GM04504 (cell line): ENCODE measurements around the gene AGBL4.

ENCODE experiments used
- DNase-seq: peaks from one replicate; pipeline ENCODE4 v3.0.0-alpha.2; 2012; ENCODE audit warnings: low read depth

Gene AGBL4

DNA sequence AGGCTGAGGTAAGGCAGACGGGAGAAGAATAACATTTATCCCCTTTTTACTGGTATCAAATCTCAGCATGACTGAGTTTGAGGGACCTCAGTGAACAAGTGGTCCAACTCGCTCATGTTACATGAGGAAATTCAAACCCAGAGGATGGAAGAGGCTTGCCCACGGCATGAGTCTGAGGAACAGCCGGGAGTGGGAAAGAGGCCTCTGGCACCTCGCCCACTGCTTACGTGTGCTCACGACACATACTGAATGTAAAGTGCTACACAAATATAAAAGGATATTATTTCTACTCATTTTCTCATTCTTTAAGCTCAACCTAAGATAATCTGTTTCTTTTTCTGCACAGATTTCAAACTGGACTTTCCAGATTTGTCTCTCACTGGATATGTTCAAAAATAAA is 1261.8 kb downstream of the AGBL4 start:
- DNase-seq: no peak

DNA sequence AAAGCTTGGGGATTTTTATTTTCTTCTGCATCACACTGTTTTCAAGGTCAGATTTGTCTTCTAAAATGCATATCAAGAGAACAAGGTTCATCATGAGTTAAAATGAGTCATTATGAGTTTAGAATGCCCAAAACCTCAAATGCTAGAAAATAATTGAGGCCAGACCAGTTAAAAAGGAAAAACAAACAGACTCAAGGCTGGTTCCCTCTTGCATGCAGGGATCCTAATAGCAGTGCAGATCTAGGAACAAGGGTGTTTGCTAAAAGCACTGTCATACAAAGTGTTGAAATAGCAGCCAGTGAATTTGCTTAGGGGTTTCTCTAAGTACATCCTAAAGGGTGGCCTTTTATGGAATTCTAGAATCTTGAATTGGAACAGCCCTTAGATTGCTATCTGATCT is 1262.3 kb downstream of the AGBL4 start:
- no peak for DNase-seq

DNA sequence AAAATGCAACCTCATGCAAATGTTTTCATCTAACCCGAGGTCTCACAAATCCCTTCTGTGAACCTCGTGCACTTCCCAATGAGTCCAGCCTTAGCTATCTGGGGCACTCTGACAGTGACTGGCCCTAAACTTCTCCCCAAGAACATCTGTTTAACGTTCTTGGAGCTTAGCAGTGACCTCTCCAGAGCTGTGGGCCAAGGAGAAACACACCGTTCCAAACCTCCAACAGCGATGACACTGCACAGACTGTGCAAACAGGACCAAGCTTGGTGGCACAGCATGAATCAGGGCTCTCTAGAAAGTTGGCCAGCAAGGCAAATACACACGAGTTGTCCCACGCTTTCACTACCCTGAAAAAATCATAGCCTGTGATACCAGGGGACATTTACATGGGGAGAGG is 1262.9 kb downstream of the AGBL4 start:
- DNase-seq: no peak

DNA sequence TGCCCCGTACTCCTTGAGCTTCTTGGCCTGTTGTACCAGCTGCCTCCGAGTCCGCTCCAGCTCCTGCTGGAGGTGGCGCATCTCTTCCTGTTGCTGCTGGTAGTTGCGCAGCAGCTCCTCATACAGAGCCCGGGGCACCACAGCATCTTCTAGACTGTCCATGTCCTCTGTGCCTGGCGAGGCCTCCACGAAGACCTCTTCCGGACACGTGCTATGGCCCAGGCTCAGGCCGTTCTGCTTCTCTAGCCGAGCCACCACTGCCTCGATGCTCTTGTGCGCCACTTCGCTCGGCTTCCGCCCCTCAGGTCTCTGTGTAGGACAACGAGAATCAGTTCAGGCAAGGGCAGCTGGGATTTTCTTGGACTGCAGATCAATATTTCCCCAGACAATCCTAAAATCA is 1264.8 kb downstream of the AGBL4 start:
- no peak for DNase-seq

DNA sequence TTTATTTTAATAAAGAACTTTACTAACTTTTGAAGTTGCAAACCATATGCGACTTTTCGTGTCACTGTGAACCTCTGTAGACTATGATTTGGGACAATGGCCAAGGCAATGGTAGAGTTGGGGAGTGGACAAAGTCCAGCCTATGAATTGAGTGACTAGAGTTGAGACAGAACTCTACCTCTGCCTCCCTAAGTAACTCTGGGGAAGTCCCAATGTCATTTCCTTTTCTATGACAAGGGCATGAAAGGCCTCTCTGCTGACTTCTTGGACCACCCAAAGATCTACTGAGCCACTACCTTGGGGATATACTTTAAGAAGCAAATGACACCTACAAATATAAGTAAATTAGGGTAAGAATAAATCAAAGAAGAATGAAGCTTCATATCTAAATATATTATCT is 1266.4 kb downstream of the AGBL4 start:
- DNase-seq: no peak

DNA sequence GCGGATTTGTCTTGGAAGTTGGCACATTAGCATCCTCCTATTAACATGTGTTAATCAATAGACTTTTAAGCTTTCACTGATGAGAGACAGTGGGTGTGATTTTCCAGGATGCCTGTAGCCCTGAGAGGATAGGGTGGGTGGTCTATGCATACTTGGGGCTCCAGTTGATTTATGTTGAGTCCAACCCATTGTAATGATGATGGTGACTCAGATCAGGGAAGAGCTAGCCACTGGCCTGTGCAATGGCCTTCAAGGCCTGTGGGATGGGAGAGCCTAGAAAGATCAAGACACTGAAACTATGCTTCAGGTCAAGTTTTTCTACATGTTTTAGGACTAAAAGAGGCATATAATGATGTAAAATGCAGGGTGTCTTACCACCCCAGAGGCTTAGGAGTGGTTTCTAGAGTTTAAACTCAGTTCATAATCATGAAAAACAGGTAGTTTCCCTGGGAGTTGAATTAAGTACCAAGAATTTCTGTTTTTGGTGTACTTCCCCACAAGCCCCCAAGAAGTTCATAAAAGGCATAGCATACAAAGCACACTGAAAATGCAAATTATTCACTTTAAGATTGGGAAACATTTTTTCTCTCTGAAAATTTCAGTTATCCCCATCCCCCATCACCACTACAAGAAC is 1267.0 kb downstream of the AGBL4 start:
- DNase-seq: no peak

DNA sequence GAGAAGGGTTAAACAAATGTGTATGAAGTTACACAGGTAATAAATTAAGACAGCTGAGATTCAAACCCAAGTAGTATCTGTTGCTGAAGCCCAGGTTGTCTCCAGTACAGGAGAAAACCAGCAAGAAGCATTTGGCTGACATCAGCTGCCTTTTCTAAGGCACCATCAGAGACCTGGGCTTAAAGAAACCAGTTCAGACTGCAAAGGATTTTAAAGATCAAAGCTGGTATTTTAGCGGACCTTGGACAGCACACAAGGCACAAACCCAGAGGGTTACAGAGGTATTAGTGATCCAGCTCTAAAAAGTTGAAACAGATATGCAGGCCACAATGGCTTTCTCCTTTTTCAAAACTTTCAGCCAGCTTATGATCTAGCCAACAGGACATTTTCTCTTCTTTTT is 1270.5 kb downstream of the AGBL4 start:
- DNase-seq: no peak

DNA sequence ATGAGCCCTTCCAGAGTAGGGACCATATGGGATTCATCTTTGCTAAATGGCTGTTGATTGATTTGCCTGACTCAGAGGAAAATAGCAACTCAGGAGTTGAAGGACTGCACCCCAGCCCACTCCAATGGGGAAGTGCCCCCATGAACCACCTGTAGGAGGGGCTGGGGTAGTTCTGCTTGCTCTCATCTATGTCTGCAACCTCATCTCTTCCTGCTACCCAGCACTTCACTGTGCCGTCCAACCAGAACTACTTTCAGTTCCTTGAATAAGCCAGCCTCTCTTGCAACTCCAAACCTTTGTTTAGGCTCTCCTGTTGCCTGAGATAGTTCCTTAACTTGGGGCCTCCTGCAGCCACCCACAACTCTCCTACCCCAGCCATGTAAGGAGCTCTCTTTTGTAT is 1273.6 kb downstream of the AGBL4 start:
- DNase-seq: no peak

DNA sequence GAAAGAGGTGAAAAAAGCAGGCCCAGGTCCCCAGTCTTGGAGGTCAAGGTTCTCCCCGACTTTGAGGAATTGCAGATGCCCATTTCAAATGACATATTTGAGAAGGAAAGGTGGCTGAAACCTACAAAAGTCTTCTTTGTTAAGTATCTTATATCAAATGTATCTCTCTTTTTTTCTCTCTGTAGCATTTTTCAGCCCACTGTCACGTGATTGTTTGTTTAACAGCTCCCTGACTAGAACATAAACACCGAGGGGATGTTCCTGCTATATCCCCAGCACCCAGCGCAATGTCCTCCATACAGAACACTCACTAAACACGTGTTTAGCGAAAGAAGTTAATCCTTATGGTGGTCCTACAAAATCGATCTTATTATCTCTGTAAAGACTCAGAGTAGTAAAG is 1274.7 kb downstream of the AGBL4 start:
- no peak for DNase-seq

DNA sequence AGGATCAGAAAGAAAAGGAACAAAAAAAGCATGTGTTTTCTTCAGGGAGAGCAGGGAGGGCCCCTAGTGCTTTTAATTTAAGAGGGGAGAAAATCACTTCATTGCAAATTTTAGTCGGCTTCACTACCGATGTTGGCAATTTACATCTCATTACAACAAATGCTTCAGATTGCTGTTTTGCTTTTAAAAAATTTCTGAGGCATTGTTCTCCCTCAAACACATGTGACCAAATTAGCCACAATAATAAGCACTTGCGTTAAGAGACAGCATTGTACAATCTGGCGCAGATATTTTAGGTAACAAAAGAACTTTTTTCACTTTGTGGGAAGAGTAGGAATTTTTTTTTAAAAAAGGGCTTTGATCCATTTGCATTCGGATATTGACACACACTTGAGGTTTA is 1276.8 kb downstream of the AGBL4 start:
- no peak for DNase-seq

DNA sequence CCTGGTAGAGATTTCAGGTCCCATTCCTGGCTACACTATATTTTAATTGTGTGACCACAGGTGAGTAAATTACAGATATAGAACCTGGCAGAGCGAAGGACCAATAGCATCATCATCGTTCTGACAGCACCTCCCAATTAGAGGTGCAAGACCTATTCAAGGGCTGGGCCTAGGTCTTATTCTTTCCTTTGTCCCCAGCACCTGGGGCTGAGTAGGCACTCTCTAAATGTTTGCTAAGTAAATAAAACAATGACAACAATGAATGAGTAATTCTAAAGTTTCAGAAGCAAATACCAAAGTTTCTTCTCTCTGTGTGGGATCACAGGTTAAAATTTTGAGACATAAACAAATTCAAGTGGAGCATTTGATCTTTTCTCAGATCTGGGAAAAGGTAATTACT is 1279.7 kb downstream of the AGBL4 start:
- DNase-seq: no peak

DNA sequence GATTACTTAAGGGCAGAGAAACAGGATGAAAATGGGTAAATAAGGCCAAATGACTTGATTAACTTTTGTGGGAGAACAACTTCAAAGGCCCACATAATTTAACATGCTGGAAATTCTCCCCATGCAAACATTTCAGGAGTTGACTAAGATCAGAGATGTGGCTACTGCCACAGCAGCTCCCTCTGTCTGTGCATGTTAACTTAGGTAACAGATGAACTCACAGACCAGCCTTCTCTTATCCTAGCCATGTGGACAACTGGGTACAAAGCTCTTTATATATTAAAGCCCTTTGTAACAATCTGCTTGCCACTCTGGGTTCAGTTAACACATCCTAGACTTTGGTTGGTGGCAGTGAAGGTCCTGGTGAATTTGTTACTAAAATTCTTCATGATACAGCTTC is 1280.3 kb downstream of the AGBL4 start:
- no peak for DNase-seq

DNA sequence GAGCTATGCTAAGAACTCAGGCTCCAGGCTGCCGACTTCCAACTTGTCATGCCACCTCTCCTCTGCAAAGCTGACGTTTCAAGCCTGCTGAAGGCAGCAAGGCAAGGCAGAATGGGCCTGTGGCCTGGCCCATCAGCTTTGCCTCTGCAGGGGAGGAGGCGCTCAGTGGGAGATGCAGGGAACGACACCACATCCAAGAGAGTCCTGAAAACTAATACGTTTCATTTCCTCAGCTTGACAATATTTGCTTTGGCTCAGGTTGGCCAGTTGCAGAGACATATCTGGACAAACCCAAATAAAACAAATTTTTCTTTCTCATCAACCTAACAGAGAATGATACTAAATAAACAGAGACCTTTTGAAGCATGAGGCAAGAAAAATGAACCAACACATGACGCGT is 1282.4 kb downstream of the AGBL4 start:
- DNase-seq: no peak

DNA sequence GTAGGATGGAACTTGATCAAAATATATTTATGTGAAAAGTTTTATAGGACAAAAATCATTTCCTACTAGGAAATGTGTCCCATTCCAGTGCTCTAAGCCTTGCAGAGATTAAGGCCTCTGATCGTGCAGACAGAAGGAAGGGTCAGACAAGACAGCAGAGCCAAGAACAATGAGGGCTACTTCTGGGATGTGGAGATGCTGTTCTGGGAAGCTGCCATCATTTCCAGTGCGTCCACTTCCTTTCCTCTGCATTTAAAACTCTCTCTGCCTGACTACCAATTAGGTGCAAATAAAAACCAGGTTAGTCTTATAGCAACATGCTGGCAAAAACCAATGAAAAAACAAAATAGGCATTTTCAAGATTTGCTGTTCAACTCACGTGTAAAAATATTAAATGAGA is 1283.1 kb downstream of the AGBL4 start:
- no peak for DNase-seq

DNA sequence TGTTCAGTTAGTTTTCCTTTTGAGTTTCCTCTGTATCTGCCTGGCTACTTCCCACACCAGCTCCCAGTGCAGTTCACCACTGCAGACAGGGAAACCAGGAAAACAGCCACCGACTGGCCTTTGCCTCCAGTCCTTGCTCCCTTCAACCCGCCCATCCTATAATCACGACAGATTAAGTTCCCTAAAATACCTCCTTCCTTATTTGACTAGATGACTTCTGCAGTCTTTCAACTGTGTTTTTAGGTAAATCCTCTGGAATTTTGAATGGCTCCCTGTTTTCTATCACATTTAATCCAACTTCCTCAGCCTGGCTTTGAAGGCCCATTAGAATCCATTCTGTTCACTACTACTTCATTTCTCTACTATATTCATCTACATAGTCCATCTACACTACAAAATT is 1284.7 kb downstream of the AGBL4 start:
- DNase-seq: no peak

DNA sequence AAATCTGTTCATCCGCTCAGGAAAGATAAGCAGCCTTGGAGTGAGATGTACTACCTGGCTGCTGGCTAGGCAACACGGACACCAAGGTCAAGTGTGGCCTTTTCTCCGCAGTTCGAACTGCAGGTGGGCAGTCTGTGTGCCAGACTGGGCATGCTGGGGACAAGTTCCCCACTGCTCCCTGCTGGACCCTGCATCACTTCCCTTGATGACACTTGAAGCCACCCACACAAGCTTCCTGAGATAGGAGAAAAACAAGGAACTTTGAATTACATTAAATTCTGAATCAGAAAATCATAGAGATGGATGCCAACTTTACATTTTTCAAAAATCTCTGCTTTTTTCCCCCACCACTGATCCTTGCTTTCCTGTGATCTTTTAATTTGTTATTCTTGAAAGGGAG is 1285.4 kb downstream of the AGBL4 start:
- DNase-seq: no peak

DNA sequence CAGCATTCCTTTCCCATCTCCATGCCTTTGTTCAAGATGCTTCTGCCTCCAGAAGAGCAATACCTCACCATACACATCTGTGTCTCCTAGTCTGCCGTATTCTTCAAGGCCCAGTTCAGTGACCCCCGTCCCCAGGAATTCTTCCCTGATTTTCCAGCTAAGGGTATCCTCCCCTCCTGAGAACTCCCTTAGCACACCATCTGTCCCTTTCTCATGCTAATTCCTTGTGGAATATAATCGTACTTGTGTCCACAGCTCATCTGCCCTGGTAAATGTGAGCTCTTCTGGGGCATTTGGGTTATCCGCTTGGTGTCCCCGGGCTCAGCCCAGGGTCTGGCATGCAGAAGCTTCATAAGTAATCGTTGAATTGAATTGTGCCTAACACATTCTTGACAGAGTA is 1288.0 kb downstream of the AGBL4 start:
- no peak for DNase-seq

DNA sequence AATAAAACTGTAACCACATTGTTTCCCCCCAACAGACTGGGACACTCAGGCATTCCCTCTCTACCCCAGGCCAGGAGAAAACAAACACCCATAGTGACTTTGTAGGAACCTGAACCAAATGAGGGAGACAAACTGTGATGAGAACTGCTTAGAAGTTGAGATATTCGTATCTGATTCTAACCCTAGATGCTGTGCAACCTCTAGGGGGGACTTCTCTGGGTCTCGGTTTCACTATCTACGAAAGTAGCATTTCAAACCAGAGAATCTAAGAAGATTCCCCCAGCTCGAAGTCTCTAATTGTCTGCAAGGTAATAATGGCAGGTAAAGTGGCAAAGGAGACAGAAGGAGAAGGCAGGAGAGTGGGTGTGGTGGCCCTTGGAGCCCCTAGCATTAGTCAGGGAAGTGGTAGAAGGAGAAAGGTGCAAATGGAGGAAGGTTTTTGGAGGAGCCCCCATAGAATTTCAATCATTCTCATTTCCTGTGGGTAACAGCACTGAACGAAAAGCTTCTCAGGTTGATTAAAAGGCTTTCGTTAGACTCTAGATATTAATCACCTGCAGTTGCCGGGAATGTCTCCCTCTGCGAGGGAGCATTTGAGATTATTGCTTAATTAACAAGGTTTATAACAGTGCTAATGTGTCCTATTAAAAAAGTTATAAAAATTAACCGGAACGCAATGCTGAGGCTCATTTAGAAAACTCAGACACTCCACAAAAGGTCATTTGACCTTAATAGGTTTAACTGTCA is 1293.4 kb downstream of the AGBL4 start:
- no peak for DNase-seq

DNA sequence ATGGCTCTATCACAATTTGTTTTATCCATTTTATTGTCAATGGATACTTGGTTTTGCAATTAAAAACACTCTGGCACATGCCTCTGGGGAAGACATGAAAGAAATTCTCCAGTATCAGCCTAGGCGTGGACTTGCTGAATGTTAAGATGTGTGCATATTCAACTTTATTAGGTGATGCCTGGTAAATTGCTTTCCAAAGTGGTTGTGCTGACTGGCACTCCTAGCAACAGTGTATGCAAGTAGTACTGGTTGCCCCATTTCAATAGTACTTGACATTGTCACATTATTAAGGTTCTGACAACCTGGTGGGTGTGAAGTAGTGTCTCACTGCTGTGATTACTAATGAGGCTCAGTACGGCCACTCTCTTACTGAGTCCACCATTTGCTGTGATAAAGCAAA is 1295.2 kb downstream of the AGBL4 start:
- DNase-seq: no peak

DNA sequence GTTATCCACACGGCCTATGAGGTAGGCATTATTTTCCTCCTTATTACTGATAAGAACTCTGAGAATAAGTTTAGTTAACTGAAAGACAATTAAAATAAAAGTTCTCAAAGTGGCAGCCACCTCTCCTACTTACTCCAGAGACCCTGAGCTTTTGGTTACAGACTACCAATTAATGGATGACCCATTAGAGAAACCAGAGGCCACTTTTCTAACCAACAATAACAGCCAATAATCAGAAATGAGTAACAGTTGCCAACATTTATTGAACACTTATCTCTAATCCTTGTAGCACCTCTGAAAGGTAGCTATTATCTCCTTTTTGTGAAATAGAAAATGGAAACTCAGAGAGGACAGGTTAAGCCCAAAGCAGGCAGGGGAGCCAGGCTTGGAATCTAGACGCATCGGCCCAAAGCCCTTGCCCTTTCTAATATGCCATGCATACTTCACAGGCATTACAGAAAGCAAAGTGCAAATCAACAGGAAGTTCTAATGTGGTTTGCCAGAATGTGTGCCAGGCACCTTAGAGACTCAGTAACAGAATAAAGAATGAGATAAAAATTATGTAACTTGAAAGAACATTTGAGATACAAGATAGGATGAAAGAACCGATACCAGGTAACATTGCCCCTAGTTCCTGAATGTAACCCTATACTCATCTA is 1297.1 kb downstream of the AGBL4 start:
- DNase-seq: no peak

DNA sequence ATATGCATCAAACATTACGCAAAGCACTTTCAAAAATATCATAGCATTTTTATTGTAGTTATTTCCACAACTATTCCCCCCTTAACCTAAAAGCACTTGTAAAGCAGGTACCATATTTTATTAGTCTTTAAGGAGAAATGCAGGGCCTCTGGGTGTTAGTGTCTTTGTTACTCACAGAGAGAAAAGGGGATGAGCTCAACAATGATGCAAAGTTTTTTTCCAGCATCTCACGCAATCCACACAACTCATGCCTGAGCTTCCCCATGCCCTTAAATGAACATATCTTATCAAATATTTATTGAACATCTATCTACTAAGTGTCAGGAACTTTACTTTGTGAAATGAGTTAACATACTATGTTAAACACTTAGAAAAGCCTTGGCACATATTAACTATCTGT is 1297.6 kb downstream of the AGBL4 start:
- DNase-seq: no peak

DNA sequence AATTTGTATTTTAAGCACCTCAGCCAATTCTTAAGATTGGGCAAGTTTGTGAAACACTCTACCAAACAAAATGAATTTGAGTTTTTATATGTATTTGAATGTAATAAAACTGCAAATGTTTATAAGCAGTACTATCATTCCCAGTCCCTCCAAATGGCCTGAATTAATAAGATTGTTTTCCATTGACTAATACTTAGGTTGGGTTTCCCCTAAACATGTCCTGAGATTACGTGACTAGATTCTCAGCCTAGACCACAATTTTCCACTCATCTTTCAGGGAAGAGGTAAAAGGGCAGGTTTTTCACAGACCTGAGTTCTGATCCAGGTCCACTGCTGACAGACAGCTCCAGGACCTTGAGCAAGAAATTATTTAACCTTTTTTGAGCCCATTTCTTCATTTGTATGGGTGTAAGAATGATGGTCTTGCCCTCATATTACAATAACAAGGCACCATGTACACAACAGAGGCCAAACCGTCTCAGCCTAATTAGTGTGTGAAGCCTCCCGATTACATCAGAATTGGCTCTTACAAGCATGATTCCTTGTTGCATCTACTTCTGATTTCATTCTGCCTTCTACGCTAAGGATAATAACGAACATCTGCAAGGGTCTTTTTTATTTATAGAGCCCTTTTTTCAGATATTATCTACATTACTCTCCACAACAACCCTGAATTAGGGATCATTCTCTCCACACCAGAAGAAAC is 1298.3 kb downstream of the AGBL4 start:
- no peak for DNase-seq

DNA sequence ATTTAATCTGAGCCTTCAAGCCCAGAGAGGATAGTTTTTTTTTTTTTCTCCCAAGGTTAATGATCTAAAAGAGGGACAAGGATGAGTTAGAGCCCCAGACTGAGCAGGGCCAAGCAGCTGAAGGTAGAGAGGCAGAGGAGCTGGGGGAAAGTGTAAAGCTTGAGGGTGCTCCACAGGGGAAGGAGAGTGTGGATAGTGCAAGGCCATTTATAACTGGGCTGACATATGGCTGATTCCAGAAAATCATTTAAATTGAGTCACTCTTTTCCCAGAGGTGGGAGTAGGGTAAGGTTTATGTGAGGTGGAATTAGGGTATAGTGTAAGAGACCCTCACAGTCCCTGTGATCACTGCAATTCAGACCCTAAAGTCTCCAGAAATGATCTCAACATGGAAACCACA is 1302.8 kb downstream of the AGBL4 start:
- no peak for DNase-seq
